NCI-H1694 (cell line): ENCODE measurements around the gene SNX9.
"Not testable (repeated sequence)": the region's sequence is repeated elsewhere in the genome, so short reads cannot be mapped to it uniquely, and the experiment has no call there.

Experiments
- DNase-seq: peaks from one replicate; lab custom pipeline; 2025; lab: John Stamatoyannopoulos, UW

The SNX9 gene

DNA sequence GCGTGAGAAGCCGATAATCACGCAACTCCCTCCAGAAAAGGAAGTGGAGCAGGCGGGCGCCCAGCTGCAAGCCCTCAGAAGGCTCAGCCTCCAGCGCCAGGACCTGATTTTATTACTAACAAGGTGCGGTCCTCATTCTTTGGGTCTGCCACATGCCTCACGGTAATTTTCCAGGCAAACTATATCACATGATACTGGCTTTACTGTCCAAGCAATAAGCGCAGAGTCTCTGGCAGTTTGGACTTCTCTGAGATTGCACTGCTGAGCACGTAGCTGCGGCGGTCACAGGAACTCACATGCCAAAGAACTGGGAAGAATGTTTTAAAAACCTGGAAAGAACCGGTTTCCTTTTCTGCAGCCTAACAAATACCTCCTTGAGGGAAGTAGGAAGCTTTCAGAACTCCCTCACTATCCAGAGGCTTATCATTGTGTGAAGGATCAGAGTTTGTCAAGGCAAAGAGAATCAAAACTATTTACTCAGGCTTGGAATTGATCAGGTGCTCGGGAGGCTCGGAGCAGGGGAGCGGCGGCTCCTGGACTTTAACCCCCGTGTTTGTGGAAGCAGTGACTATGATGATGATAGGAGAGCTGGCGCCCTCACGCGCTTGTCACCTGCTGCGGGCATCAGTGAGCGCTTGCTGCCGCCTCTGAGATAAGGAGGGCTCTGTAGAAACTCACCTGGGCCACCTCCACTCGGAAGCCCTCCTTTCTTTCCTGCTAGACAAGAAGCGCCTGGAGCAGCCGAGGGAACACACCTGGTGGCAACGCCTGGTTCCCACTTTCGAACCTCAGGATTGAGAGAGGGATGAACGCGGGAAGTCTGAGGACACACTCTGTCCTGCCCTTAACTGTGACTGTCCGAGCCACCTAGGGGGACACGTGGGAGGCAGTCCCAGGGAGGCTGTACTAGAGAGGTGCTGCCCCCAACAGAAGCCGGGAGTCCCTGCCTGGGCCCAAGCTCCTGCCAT lies 131.4 kb downstream of the SNX9 start:
- no peak for DNase-seq

DNA sequence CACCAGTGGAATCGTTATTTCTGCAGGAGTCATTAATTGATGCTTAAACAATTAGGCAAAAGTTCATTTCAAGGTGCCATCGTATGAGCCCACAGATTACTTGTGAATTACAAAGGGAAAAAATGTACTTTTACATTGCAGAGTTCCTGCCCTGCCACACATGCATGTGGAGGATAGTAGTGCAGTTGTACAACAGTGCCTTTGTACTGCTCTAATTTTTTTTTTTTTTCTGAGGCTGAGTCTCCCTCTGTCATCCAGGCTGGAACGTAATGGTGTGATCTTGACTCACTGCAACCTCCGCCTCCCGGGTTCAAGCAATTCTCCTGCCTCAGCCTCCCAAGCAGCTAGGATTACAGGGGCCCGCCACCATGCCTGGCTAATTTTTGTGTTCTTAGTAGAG lies 132.6 kb downstream of the SNX9 start:
- DNase-seq: no peak

DNA sequence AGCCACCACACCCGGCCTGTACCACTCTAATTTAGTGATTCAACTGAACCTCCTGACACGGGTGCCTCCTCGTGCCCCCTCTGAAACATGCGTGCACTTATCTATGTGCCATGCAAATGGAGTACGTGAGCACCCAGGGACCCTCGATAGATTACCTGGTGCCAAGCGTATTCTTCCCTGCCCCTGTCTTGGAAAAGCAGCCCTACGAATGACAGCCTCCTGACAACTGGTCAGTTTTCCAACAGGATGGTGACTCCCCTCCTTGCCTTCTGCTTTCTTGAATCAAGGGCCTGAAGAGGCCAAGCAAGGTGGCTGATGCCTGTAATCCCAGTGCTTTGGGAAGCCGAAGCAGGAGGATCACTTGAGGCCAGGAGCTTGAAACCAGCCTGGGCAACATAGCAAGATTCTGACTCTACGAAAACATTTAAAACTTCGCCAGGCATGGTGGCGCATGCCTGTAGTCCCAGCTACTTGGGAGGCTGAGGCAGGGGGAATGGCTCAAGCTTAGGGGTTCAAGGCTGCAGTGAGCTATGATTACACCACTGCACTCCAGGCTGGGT lies 133.2 kb downstream of the SNX9 start:
- DNase-seq: no peak

DNA sequence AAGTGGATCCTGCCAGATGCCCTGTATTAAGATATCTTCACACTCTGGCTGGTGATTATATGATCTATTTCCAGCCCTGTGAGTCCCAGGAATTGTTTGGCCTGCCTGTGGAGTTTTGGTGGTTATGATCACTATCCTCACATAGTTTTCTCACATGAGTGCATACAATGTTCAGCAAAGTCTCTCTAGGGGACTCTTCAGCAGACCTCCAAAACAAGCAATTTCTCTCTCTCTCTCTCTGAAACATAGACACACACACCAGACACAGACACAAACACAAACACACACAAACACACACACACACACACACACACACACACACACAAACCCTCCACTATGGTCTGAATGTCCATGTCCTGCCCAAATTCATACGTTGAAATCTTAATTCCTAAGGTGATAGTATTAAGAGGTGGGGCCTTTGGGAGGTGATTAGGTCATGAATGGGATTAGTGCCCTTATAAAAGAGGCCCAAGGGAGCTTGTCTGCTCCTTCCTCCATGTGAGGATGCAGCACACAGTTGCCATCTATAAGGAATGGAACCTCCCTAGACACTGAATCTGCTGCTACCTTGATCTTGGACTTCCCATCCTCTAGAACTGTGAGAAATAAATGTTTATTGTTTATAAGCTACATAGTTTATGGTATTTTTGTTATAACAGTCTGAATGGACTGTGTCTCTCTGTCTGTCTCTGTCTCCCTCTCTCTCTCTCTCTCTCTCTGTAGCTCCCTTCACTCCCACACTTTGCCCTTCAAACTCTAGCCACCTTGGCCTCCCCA lies 136.6 kb downstream of the SNX9 start:
- DNase-seq: no peak

DNA sequence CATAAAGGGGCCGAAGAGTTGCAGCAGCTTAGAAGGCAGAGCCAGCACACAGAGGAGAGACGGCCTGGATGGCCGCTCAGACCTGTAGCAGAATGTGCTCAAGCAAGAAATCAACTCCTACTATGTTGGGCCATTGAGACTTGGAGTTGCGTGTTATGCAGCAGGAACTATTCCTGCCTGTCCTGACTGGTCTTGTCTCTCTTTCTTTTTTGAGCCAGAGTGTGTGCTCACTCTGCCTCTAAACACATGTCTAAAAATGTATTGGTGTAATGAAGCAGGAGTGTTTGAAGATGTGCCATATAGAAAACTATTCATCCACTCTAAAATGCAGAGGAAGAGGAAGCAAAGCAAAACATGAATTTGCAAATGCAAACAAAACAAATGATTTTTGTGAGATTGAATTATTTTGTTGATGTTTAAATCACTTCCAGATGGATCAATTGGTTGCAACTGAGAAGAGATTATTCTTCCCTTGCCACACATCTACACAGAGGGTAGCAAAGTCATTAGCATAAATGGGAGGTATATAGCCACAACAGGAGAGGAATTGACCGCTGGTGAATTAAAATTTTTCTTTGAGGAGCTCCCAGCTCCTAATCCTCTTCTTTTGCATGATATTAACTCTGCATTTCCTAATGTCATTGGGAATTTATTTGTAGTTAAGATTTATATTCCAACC lies 138.2 kb downstream of the SNX9 start:
- DNase-seq: no peak

DNA sequence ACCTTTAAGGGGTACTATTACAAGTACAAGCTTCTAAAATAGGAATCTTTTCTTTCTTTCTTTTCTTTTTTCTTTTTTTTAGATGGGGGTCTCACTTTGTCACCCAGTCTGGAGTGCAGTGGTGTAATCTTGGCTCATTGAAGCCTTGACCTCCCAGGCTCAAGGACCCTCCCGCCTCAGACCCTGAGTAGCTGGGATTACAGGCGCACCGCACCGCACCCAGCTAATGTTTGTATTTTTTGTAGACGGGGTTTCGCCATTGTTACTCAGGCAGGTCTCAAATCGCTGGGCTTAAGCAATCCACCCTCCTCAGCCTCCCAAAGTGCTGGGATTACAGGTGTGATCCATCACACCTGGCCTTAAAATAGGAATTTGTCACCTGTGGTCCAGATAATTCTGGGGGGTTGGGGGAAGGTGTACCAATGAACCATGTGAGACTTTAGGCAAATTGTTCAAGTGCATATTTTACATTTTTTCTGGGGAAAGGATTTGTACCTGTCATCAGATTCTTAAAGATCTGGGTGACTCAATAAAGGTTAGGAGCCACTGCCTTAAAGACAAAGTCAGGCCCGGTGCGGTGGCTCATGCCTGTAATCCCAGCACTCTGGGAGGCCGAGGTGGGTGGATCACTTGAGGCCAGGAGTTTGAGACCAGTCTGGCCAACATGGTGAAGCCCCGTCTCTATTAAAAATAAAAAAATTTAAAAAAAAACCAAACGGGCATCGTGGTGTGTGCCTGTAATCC lies 139.0 kb downstream of the SNX9 start:
- DNase-seq: no peak

DNA sequence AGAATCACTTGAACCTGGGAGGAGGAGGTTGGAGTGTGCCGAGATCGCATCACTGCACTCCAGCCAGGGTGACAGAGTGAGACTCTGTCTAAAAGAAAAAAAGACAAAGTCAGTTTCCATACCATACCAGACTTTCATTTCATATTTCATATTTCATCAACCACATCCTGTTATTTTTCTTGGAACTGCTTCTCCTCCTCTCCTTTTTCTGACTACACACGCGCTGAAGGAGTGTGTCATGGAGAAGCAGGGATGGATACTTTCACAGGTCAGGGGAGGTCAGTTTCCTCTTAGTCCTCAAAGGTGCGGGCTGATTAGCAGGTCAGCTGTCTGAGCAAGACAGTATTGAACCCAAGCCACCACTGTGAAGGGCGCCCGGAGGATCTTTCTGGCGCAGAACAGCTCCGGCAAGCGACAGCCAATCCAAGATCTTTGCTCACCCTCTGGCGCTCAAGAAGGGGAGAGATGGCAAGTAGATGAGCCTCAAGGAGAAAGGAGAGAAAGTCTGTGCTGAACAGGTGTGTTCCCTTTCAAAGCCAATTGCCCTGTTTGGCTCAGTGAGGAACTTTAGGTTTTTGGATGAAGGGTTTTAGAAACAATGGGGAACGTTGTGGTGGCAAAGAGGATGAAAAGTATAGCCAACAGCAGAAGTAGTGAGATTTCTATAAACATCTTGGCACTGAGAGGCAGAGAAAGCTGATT lies 139.7 kb downstream of the SNX9 start:
- DNase-seq: no peak

DNA sequence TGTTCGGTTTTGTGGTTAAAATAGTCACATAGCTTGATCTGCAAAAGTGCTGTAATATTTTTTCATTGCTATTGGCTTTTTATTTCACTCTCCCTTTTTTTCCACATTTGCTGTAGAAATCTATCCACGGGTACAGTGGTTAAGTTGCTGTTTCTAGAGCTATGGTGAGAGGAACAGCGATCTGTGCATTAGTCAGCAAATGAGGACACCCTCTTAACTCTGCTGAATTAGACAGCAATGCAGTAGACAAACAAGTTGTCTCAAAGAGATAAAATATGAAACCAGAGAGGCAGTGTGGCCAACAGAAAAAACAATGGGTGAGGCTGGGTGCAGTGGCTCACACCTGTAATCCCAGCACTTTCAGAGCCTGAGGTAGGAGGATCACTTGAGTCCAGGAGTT lies 141.1 kb downstream of the SNX9 start:
- DNase-seq: no peak

DNA sequence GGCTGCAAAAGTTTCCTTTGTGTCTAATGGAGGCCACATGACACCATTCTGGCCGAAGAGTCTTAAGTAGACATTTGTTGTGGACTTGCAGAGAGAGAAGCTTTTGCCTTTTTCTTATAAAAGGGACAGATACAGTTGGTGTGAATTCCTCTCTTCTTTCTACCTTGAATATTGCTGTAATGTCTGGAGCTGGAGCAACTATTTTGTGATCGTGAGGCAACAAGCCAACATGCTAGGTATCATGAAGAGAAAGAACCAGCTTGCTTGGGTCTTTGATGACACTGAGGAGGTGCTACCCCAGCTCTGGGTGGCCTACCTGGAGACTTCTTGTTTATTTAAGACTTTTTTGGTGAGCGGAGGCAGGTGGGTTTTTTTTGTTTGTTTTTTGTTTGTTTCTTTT lies 142.3 kb downstream of the SNX9 start:
- no peak for DNase-seq

DNA sequence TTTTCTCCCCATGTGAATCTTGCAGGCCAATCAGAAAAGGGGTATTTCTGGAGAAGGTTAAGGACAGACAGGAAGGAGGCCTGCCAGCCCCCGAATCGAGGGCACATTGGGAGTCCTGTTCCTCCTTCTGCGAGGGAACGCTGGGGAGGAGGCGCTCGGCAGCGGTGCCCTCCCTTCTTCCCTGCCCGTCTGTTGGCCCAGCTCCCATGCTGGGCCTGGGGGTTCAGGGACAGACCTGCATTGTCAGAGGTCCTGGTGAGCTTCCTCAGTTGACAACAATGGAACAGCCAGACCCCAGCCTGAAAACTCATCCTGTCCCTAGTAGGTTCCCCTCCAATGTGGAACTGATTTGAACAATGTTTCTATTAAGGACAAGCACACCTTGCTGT lies 143.5 kb downstream of the SNX9 start:
- DNase-seq: no peak

DNA sequence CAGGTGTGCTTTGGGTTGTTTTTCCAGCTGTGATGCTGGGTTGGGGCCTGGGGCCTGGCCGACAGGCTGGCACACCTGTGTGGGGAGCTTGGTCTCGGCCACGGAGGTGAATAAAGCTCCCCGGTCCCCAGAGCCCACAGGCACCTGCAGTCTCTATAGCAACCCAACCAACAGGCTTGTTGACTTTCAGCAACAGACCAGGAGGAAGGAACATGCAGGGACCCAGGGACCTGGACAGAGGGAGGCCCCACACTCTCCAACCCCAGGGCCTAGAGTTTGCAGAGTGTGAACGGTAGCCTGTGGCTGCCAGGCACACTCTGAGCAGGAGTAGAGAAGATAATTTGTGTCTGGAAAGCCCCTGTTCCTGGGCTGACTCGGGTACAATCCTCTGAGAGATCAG lies 144.0 kb downstream of the SNX9 start:
- DNase-seq: no peak

DNA sequence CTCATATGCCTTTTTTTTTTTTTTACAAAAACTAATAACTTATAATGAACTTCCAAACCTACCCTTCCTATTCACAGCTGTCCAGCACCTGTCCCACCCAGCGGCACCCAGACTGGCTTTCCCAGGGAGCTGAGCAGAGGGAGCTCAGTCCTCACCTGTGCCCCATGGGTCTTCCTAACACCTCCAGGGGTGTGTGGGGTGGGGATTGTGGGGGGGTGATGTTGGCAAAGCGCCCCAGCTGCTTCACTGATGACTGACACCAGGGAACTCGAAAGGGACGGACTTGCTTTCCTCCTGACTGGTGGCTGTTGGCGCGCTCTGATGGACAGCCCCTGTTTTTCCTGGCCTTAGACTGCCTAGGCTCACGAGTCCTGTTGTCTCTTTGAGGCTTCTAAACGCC lies 144.4 kb downstream of the SNX9 start:
- no peak for DNase-seq

DNA sequence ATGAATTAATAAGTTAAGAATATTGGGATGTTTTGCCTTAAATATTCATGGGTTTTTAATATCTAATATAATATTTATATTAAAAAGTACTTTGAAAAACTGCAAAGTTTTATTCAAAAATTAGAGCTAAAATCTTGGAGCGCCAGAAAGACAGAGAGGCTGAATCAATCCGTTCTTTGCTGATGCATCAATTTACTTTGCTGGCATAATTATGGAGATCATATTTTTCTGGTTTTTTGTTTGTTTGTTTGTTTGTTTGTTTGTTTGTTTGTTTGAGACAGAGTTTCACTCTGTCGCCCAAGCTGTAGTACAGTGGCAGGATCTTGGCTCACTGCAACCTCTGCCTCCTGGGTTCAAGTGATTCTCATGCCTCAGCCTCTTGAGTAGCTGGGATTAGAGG lies 149.1 kb downstream of the SNX9 start:
- not testable (repeated sequence) for DNase-seq

DNA sequence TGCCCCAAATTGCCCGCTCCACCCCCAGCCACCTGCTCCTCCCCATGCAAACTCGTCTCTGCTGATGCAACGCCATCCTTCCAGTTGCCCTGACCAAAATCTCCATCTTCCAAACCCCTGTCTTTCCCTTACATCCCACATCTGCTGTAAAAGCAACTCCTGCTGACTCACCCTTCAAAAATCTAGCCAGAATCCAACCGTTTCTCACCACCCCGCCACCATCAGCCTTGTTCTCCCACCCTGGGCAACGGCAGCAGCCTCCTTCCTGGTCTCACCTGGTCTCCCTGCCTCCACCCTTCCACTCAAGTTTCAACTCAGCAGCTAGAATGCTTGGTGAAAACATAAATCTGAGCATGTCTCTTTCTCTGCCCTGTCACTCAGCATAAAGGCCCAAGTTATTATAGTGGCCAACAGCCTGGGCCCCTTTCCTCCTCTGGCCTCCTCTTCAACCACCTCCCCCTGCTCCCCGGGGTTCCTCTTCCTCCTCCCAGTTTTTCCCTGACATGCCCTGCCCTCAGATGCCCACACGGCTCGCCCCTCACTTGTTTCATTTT lies 151.4 kb downstream of the SNX9 start:
- no peak for DNase-seq

DNA sequence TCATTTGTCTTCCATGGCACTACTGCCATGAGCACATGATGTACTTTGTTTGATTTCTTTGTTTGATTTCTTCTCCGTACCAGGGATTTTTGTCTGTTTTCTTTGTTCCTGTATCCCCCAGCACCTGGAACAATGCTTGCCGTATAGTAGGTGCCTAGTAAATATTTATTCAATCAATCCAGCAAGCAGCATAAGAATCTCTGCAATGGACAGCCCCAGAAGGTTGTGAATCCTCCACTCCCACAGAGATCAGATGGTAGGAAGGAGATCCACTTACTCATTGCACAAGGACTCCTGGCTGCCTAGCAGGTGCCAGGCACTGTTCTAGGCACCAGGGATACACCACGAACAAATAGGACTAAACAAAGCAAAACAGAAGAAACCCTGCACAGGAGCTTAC lies 151.9 kb downstream of the SNX9 start:
- no peak for DNase-seq

DNA sequence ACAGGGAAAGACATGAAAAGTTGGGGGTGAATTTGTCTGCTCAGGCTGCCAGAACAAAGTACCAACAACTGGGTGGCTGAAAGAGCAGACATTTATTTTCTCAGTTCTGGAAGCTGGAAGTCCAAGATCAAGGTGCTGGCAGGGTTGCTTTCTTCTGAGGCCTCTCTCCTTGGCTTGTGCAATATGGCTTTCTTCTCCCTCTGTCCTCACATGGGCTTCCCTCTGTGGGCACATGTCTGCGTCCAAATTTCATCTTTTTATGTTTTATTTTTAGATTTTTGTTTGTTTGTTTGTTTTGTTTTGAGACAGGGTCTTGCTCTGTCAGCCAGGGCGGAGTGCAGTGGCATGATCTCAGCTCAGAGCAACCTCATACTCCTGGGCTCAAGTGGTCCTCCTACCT lies 152.4 kb downstream of the SNX9 start:
- no peak for DNase-seq

DNA sequence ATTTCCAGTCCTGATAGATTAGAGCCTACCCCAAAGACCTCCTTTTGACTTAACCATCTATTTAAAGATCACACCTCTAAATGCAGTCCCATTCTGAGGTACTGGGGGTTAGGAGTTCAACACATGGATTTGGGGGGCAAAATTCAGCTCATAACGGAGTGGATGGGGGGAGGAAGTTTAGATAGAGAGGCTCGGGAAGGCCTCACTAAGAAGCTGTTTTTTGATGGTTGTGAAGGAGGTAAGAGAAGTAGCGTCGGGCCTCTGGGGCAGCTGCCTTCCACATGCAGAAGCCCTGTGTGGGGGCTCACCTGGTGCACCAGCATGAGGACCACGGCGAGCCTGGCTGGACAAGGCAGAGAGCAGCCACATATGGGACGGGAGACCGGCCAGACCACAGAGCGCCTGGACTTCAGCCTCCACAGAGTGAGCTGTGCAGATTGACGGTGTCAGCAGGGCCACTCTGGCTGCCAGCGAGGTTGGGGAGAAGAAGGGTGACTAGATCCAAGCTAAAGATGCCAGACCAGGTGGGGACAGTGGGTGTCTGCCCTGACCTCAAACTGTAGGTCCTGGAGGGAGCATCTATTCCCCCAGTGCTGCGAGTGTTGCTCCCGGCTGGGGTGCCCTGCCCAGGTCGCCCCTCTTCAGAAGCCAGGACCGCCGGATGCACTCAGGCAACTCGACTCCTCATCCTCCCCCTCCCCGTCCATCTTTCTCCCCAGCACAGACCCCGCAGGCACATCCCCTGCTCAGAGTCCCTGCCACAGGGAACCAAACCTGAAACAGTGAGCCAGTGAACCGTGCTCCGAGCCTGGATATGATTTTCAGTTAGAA lies 153.5 kb downstream of the SNX9 start:
- no peak for DNase-seq

DNA sequence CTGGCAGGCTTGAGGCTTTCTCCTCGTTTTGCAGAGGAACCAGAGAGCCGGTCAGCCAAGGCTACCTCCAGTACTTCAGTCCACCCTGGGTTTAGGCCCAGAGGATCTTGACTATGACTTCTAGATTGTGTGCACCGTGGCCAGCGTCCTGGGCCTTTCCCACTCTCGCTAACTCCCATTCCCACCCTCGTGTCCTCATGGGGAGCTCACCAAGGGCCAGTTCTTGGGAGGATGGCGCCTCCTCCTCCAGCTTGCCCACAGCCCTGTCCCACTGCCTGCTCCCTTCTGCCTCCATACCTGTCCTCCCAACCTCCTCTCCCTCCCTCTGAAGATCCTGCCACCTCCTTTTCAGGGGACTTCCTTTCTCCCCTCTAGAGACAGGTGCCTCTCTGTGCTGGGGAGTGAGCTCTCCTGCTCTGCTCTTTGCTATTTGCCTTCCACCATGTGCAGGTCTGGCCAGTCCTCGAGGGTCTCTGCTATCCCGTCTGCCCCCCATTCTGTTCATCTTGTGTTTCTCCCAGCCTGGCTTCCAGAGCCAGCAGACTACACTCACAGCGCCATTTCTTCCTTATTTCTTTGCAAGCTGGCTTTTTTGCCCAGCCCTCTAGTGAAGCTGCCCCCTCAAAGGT lies 154.2 kb downstream of the SNX9 start:
- no peak for DNase-seq
